ENCODE data around the gene FASTK. TPM values are rescaled to one million over a fixed set of nuclear protein-coding genes. Genes with fewer than 3 reads are reported as not detected.

Gene FASTK
- total RNA-seq, 1 experiment from 2014 or later, result 95.0 TPM

DNA sequence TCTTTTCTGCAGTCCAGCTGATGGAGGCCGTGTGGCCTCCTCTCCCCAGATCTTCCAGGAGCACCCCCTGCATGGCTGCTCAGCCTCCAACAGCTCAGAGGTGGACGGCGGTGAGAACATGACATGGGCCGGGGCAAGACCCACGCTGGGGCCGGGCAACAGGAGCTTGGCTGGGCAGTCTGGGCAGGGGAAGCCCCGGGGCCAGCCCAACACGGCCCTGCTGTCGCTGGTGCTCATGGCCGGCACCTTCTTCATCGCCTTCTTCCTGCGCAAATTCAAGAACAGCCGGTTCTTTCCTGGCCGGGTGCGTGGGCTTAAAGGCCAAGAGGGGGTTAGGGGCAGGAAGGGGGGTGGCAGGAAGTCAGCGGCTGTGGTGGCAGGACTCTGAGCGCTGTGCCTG, 6.6 kb downstream of the FASTK start:
- ATAC-seq, result no peak
- no peak overlapping the region for H3K4me3 ChIP-seq (ENCODE audit: low read depth in 2 of 2, low read length in 2 of 2)
- in situ Hi-C loops (cut with HindIII; ENCODE audit: low pct_unique_long_range_greater_than_20kb, low sequenced_read_pairs) (no loop called here), intact Hi-C loops (cut with micrococcal nuclease; ENCODE audit: unreplicated experiment) (no loop called here)
- H3K36me3 ChIP-seq (ENCODE audit: control insufficient read depth, insufficient read depth, low read length), result peaks cover 4% of the 10 kb centered on the region; the same call in 1 of the 2 replicates
- BruUV-seq (replicated peaks), result no TSS peak
- ChIA-PET CTCF (interaction anchor here (0.7 kb wide), 1 partner anchor 12 kb away, joined by 3 read pairs; no protein-coding TSS in a partner anchor), POLR2A (no interaction called here)
- H3K9me3 ChIP-seq (ENCODE audit: control insufficient read depth, insufficient read depth, low read depth, low read length), result no peaks in the 10 kb centered on the region
- peaks cover 37% of the 10 kb centered on the region for H3K4me1 ChIP-seq (ENCODE audit: control insufficient read depth, insufficient read depth, low read length)
- DNase-seq (ENCODE audit: low read depth, low spot score), result no peak
- TF ChIP-seq SIN3A (IDR thresholded peaks at IDR 0.05; ENCODE audit: borderline replicate concordance, insufficient read depth, low read depth, low read length), result no peak
- no peak for TF ChIP-seq TCF7L2 (IDR thresholded peaks at IDR 0.05; ENCODE audit: low read depth, low read length)
- TF ChIP-seq POLR2AphosphoS5 (IDR thresholded peaks at IDR 0.05; ENCODE audit: low read depth, low read length), result no peak
- H3K27me3 ChIP-seq (ENCODE audit: control insufficient read depth, insufficient read depth, low read length), result no peaks in the 10 kb centered on the region
- no peak overlapping the region for H3K27ac ChIP-seq (ENCODE audit: low read length)

DNA sequence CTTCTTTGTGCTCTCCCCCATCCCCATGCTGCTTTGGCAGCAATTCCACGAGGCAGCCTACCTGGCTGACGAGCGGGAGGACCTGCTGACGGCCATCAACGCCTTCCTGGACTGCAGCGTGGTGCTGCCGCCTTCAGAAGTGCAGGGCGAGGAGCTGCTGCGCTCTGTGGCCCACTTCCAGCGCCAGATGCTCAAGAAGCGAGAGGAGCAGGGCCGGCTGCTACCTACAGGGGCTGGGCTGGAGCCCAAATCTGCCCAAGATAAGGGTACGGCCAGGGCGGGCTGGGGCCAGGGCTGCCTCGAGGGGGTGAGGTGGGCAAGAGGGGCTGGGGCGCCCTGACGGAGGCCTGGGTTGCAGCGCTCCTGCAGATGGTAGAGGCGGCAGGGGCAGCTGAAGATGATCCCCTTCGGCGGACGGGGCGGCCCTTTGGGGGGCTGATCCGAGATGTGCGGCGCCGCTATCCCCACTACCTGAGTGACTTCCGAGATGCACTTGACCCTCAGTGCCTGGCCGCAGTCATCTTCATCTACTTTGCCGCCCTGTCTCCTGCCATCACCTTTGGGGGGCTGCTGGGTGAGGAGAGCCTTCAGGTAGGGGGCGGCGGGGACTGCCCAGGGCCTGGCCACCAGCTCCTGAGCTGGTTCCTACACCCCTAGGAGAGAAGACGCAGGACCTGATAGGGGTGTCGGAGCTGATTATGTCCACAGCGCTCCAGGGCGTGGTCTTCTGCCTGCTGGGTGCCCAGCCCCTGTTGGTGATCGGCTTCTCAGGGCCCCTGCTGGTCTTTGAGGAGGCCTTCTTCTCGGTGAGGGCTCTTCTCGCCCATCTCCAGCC, 9.4 kb downstream of the FASTK start:
- H3K36me3 ChIP-seq (ENCODE audit: control insufficient read depth, insufficient read depth, low read length), result peaks cover 12% of the 10 kb centered on the region
- in situ Hi-C loops (cut with HindIII; ENCODE audit: low pct_unique_long_range_greater_than_20kb, low sequenced_read_pairs) (no loop called here), intact Hi-C loops (cut with micrococcal nuclease; ENCODE audit: unreplicated experiment) (no loop called here)
- TF ChIP-seq SIN3A (IDR thresholded peaks at IDR 0.05; ENCODE audit: borderline replicate concordance, insufficient read depth, low read depth, low read length), result no peak
- no peak for TF ChIP-seq TCF7L2 (IDR thresholded peaks at IDR 0.05; ENCODE audit: low read depth, low read length)
- TF ChIP-seq POLR2AphosphoS5 (IDR thresholded peaks at IDR 0.05; ENCODE audit: low read depth, low read length), result no peak
- TF ChIP-seq, protein P1, sequence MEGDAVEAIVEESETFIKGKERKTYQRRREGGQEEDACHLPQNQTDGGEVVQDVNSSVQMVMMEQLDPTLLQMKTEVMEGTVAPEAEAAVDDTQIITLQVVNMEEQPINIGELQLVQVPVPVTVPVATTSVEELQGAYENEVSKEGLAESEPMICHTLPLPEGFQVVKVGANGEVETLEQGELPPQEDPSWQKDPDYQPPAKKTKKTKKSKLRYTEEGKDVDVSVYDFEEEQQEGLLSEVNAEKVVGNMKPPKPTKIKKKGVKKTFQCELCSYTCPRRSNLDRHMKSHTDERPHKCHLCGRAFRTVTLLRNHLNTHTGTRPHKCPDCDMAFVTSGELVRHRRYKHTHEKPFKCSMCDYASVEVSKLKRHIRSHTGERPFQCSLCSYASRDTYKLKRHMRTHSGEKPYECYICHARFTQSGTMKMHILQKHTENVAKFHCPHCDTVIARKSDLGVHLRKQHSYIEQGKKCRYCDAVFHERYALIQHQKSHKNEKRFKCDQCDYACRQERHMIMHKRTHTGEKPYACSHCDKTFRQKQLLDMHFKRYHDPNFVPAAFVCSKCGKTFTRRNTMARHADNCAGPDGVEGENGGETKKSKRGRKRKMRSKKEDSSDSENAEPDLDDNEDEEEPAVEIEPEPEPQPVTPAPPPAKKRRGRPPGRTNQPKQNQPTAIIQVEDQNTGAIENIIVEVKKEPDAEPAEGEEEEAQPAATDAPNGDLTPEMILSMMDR (IDR thresholded peaks at IDR 0.05), result no peak
- TF ChIP-seq, protein P2, sequence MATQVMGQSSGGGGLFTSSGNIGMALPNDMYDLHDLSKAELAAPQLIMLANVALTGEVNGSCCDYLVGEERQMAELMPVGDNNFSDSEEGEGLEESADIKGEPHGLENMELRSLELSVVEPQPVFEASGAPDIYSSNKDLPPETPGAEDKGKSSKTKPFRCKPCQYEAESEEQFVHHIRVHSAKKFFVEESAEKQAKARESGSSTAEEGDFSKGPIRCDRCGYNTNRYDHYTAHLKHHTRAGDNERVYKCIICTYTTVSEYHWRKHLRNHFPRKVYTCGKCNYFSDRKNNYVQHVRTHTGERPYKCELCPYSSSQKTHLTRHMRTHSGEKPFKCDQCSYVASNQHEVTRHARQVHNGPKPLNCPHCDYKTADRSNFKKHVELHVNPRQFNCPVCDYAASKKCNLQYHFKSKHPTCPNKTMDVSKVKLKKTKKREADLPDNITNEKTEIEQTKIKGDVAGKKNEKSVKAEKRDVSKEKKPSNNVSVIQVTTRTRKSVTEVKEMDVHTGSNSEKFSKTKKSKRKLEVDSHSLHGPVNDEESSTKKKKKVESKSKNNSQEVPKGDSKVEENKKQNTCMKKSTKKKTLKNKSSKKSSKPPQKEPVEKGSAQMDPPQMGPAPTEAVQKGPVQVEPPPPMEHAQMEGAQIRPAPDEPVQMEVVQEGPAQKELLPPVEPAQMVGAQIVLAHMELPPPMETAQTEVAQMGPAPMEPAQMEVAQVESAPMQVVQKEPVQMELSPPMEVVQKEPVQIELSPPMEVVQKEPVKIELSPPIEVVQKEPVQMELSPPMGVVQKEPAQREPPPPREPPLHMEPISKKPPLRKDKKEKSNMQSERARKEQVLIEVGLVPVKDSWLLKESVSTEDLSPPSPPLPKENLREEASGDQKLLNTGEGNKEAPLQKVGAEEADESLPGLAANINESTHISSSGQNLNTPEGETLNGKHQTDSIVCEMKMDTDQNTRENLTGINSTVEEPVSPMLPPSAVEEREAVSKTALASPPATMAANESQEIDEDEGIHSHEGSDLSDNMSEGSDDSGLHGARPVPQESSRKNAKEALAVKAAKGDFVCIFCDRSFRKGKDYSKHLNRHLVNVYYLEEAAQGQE (IDR thresholded peaks at IDR 0.05; ENCODE audit: insufficient read depth in 1 of 2, low read depth in 2 of 2, low read length in 1 of 2), result no peak
- no peak for DNase-seq (ENCODE audit: low read depth, low spot score)
- H3K9me3 ChIP-seq (ENCODE audit: control insufficient read depth, insufficient read depth, low read depth, low read length), result no peaks in the 10 kb centered on the region
- no peaks in the 10 kb centered on the region for H3K27me3 ChIP-seq (ENCODE audit: control insufficient read depth, insufficient read depth, low read length)
- peaks cover 9% of the 10 kb centered on the region for H3K4me1 ChIP-seq (ENCODE audit: control insufficient read depth, insufficient read depth, low read length)
- ChIA-PET POLR2A (interaction anchor here (0.5 kb wide), 1 partner anchor 346 kb away, joined by 13 read pairs; no protein-coding TSS in a partner anchor), CTCF (no interaction called here)
- no TSS peak for BruUV-seq (replicated peaks)
- H3K27ac ChIP-seq (ENCODE audit: low read length), result no peak overlapping the region
- no peak overlapping the region for H3K4me3 ChIP-seq (ENCODE audit: low read depth in 2 of 2, low read length in 2 of 2)
- no peak for ATAC-seq

DNA sequence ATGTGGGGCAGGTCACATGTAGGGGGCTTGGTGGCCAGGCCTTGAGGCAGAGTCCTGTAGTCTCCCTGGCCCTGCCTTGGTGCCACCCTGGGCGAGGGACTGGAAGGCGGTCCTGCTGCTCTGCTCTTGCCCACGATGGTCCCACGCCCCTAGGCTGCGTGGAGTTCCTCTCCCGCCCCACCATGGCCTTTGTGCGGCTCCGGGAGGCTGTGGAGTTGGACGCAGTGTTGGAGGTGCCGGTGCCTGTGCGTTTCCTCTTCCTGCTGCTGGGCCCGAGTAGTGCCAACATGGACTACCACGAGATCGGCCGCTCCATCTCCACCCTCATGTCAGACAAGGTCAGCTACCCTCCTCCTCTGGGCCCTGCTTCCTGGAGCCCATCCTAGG, 10.0 kb downstream of the FASTK start:
- CTCF ChIA-PET, result no interaction called here
- TF ChIP-seq, protein P2 (IDR thresholded peaks at IDR 0.05; ENCODE audit: insufficient read depth in 1 of 2, low read depth in 2 of 2, low read length in 1 of 2), result no peak
- TF ChIP-seq, protein P1 (IDR thresholded peaks at IDR 0.05), result no peak
- TF ChIP-seq POLR2AphosphoS5 (IDR thresholded peaks at IDR 0.05; ENCODE audit: low read depth, low read length) (no peak), SIN3A (IDR thresholded peaks at IDR 0.05; ENCODE audit: borderline replicate concordance, insufficient read depth, low read depth, low read length) (no peak), TCF7L2 (IDR thresholded peaks at IDR 0.05; ENCODE audit: low read depth, low read length) (no peak)

More for the DNA sequence above, 10.0 kb downstream of the FASTK start:
- in situ Hi-C loops (cut with HindIII; ENCODE audit: low pct_unique_long_range_greater_than_20kb, low sequenced_read_pairs), result no loop called here
- Histone ChIP-seq H3K4me1 (ENCODE audit: control insufficient read depth, insufficient read depth, low read length) (peaks cover 4% of the 10 kb centered on the region), H3K36me3 (ENCODE audit: control insufficient read depth, insufficient read depth, low read length) (peaks cover 17% of the 10 kb centered on the region), H3K9me3 (ENCODE audit: control insufficient read depth, insufficient read depth, low read depth, low read length) (no peaks in the 10 kb centered on the region), H3K4me3 (ENCODE audit: low read depth in 2 of 2, low read length in 2 of 2) (no peak overlapping the region), H3K27ac (ENCODE audit: low read length) (no peak overlapping the region), H3K27me3 (ENCODE audit: control insufficient read depth, insufficient read depth, low read length) (no peaks in the 10 kb centered on the region)
- ATAC-seq (no peak), DNase-seq (ENCODE audit: low read depth, low spot score) (no peak)
- intact Hi-C loops (cut with micrococcal nuclease; ENCODE audit: unreplicated experiment), result no loop called here
- TSS peak; percentile 16 for BruUV-seq (replicated peaks)
- POLR2A ChIA-PET, result no interaction called here
